ENCODE results near the gene LINC00237. TPM values are rescaled to one million over a fixed set of nuclear protein-coding genes. Genes with fewer than 3 reads are reported as not detected.

LINC00237 gene
- total and polyA plus RNA-seq, 9 of the 15 experiments (the other 6 are each of a cell fraction or from before 2014, with no cell fraction given) = not detected

- TF ChIP-seq RREB1 (CRISPR knock-in tag; IDR thresholded peaks at IDR 0.05) (no peak), ZNF197 (CRISPR knock-in tag; IDR thresholded peaks at IDR 0.05; ENCODE audit: low read depth) (no peak), SLC30A9 (CRISPR knock-in tag; IDR thresholded peaks at IDR 0.05) (no peak), ERF (CRISPR knock-in tag; IDR thresholded peaks at IDR 0.05) (no peak), PBX2 (CRISPR knock-in tag; IDR thresholded peaks at IDR 0.05; ENCODE audit: low read depth) (no peak), PBX2 (tag; conservative IDR thresholded peaks at IDR 0.05; ENCODE audit: low read depth) (no peak), MXI1 (IDR thresholded peaks at IDR 0.05; ENCODE audit: low read depth, low read length) (no peak), ZNF785 (CRISPR knock-in tag; IDR thresholded peaks at IDR 0.05) (no peak), TRIM28 (IDR thresholded peaks at IDR 0.05) (no peak), CLOCK (CRISPR knock-in tag; IDR thresholded peaks at IDR 0.05; ENCODE audit: borderline replicate concordance) (no peak)
- TF ChIP-seq, protein P1, sequence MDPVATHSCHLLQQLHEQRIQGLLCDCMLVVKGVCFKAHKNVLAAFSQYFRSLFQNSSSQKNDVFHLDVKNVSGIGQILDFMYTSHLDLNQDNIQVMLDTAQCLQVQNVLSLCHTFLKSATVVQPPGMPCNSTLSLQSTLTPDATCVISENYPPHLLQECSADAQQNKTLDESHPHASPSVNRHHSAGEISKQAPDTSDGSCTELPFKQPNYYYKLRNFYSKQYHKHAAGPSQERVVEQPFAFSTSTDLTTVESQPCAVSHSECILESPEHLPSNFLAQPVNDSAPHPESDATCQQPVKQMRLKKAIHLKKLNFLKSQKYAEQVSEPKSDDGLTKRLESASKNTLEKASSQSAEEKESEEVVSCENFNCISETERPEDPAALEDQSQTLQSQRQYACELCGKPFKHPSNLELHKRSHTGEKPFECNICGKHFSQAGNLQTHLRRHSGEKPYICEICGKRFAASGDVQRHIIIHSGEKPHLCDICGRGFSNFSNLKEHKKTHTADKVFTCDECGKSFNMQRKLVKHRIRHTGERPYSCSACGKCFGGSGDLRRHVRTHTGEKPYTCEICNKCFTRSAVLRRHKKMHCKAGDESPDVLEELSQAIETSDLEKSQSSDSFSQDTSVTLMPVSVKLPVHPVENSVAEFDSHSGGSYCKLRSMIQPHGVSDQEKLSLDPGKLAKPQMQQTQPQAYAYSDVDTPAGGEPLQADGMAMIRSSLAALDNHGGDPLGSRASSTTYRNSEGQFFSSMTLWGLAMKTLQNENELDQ (CRISPR knock-in tag; IDR thresholded peaks at IDR 0.05; ENCODE audit: borderline replicate concordance) = no peak
- TF ChIP-seq, protein P2, sequence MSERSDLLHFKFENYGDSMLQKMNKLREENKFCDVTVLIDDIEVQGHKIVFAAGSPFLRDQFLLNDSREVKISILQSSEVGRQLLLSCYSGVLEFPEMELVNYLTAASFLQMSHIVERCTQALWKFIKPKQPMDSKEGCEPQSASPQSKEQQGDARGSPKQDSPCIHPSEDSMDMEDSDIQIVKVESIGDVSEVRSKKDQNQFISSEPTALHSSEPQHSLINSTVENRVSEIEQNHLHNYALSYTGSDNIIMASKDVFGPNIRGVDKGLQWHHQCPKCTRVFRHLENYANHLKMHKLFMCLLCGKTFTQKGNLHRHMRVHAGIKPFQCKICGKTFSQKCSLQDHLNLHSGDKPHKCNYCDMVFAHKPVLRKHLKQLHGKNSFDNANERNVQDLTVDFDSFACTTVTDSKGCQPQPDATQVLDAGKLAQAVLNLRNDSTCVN (CRISPR knock-in tag; IDR thresholded peaks at IDR 0.05) = no peak
These were observed 35.7 kb upstream of the LINC00237 start (continued) for GRCh38 chr20:21141825-21142224.
